HS-5 (cell line): ENCODE measurements around the gene SIPA1L3.
A peak's percentile ranks its signal among the peaks of the same experiment; 100 is the strongest.
"Not testable (repeated sequence)": the region's sequence is repeated elsewhere in the genome, so short reads cannot be mapped to it uniquely, and the experiment has no call there.

Source experiments
- DNase-seq: peaks from one replicate; pipeline ENCODE4 v3.0.0-alpha.2; 2012; ENCODE audit warnings: low read depth

The SIPA1L3 gene

GRCh38 chr19:38070573-38070972, 163.6 kb downstream of the SIPA1L3 start:
- DNase-seq, result no peak

DNA sequence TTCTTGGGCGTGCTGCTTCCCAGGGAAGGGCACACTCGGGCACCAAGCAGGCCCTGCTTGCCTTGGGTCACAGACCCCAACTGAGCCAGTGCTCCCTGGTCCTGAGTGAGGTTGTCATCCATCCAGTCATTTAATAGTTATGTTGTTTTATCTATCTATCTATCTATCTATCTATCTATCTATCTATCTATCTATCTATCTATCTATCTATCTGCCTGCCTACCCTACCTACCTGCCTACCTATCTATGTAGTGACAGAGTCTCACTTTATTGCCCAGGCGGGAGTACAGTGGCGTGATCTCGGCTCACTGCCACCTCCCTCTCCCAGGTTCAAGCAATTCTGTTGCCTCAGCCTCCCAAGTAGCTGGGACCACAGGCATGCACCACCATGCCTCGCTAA, 164.0 kb downstream of the SIPA1L3 start:
- not testable (repeated sequence) for DNase-seq

DNA sequence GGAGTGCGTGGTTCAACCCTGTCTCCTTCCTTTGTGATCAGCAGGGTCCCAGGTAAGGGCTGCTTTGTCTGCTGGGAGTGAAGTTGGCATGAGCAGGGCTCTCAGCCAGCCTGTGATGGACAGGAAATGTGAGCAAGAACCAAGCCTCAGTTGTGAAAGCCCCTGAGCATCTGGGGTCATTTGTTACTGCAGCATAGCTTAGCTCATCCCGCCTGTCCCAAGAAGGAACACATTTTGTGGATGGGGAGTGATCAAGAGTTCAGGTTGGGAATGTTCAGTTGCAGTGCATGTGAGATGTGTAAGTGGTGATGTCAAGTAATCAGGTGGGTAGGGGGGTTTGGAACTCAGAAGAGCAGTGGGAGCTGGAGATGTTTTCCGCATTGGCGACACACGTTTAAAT, 164.6 kb downstream of the SIPA1L3 start:
- DNase-seq, result no peak

- no peak for DNase-seq
Observed at GRCh38 chr19:38072776-38073750, 166.1 kb downstream of the SIPA1L3 start.

DNA sequence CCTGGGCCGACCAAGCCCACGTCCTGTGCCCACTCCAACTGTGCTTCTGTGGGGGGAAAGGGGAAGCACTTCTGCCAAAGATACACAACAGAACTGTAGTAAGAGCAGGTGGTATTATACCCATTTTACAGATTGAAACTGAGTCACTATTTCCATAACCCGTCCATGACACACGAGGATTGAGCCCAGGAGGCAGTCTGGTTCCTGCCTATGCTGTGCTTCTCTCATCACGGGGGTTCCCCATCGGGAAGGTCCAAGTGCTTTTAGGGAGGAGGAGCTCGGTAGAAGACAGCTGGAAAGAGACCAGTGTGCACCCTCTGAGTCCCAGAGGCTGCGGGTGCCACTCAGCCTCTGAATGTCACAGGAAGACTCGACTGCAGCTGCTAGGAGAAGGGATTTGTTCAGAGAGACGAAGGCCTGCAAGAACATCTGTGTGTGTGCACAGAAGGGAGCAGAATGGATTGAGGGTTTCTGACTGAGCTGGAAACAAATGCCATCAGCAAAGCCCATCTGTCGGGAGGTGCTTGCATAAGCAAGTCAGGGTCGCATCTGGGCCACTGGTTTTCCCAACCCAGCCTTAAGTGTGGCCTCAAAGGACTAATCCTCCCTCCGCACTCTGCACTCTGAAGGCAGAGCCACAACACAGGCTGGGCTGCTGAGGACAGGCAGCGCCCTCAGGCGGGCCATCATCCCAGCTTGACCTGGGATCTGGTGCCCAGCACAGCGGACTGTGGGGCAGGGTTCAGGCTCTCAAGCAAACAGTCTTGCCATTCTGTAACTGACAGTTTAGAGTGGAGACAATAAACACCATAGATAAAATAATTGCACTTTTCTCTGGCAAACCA, 167.1 kb downstream of the SIPA1L3 start:
- no peak for DNase-seq

- no peak for DNase-seq
Observed at GRCh38 chr19:38076337-38076736, 169.3 kb downstream of the SIPA1L3 start.

GRCh38 chr19:38078302-38078930, 171.4 kb downstream of the SIPA1L3 start:
- no peak for DNase-seq

DNA sequence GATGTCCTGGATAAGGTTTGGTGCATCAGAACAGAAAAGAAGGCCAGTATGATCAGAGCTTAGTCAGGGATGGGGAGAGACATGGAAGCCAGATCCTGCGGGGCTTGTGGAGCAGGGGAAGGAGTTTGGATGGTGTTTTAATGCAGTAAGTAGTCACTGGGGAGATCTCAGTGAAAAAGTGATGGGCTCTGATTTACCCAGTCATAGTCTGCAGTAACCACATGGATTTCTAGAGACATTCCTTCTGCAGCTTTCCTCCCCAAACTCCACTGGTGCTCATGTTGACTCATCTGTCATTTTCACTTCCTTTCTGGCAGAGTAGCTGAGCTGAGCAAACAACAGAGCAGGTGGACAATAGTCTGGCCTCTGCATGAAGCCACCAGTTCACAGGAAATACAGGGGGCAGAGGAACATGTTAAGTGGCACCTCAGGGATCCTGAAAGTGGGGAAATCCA, 172.9 kb downstream of the SIPA1L3 start:
- DNase-seq, result peak; percentile 80

GRCh38 chr19:38081547-38082255, 174.7 kb downstream of the SIPA1L3 start:
- no peak for DNase-seq

DNA sequence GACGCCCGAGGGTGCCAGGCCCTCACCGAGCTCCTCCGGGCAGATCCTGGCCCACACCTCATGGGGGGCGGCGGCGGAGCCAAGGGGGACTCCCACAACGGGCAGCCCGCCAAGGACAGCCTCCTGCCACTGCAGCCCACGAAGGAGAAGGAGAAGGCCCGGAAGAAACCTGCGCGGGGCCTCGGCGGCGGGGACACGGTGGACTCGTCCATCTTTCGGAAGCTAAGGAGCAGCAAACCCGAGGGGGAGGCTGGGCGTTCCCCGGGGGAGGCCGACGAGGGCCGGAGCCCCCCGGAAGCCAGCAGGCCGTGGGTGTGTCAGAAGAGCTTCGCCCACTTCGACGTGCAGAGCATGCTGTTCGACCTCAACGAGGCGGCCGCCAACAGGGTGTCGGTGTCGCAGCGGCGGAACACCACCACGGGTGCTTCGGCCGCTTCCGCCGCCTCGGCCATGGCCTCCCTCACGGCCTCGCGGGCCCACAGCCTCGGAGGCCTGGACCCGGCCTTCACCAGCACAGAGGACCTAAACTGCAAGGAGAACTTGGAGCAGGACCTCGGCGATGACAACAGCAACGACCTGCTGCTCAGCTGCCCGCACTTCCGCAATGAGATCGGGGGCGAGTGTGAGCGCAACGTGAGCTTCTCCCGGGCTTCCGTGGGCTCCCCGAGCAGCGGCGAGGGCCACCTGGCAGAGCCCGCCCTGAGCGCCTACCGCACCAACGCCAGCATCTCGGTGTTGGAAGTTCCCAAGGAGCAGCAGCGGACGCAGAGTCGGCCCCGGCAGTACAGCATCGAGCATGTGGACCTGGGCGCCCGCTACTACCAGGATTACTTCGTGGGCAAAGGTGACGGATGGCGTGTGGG, 175.5 kb downstream of the SIPA1L3 start:
- no peak for DNase-seq

GRCh38 chr19:38084196-38084595, 177.2 kb downstream of the SIPA1L3 start:
- DNase-seq, result no peak

- DNase-seq, result no peak
Observed at GRCh38 chr19:38089440-38089839, 182.4 kb downstream of the SIPA1L3 start.

DNA sequence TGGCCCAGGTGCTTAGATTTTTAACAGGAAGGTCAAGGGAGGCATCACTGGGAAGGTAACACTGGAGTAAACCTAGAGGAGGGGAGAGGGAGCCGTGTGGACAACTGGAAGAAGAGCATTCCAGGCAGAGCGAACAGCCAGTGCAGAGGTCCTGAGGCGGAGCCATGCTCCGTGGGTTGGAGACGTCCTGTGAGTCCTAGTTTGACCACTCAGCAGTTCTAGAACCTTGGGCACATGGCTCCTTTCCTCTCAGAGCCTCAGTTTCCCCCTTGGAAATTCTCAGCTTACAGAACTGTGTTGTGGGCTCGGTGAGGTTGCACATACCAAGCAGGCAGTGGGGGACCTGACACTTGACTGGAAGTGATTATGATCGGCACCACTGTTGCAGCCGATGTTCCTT, 186.1 kb downstream of the SIPA1L3 start:
- no peak for DNase-seq

DNA sequence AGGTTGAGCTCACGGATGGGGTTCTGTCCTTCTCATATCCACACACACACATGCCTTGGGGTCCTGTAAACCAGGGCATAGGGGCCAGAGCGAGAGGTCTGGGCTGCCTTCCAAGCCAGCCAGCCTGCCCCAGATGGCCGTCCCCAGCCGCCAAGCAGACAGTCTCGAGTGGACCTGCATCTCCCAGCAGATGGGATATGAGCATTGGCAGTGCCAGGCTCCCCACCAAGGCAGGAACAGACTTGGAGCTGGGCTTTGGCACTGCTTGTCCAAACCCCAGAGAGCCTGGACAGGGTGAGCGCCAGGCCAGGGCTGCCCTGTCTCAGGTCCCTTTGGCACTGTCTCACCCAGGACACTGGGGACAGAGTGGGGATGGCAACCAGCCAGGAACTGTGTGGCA, 186.6 kb downstream of the SIPA1L3 start:
- no peak for DNase-seq

GRCh38 chr19:38095411-38096308, 188.7 kb downstream of the SIPA1L3 start:
- no peak for DNase-seq

DNA sequence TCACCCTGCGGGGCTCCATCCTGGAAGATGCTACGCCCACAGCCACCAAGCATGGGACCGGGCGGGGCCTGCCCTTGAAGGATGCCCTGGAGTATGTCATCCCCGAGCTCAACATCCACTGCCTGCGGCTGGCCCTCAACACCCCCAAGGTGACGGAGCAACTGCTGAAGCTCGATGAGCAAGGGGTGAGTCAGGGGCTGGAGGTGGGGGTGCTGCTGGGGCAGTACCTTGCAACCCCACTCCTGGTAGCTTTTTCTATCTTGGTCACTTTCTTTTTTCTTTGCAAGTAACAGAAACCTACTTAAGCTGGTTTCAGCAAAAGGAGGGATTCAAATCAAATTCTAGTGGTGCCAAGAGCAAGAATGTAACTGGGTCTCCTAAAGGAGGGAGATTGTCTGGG, 193.0 kb downstream of the SIPA1L3 start:
- no peak for DNase-seq

- no peak for DNase-seq
Observed at GRCh38 chr19:38100589-38100988, 193.6 kb downstream of the SIPA1L3 start.

DNA sequence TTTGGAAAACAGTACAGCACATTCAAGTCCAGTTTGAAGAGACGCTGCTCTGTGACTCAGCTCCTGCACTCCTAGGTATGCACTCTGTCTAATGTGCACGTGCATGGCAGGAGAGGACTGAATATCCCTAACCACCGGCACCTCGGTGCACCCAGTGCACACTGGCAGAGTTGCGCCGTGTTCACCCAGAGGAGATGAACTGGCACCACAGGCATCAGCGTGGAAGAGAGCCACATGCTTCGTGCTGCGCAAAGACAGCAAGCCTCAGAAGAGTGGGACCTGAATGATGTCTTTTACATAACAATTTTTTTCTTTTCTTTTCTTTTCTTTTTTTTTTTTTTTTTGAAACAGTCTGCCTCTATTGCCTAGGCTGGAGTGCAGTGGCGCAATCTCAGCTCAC, 194.7 kb downstream of the SIPA1L3 start:
- DNase-seq, result no peak

DNA sequence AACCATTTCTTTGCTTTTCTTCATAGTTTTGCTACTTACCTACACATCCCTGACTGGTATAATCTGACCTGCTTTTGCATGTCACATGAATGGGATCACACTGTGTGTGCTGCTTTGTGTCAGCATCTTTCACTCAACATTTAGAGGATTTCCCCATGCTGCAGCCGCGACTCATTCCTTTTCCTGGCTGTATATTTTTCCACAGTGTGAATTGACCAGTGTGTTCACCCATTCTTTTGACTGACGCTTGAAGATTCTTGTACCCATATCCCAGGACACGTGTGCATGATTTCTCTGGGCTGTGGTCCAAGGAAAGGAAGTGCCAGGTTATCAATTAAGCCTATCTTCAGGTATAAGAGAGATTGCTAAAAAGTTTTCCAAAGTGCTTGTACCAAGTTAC, 198.6 kb downstream of the SIPA1L3 start:
- DNase-seq, result no peak

GRCh38 chr19:38107129-38107528, 200.1 kb downstream of the SIPA1L3 start:
- DNase-seq, result no peak
